ENCODE data around the gene NFXL1. TPM values are rescaled to one million over a fixed set of nuclear protein-coding genes. Genes with fewer than 3 reads are reported as not detected.

The NFXL1 gene
- total and polyA plus RNA-seq, 2 of the 4 experiments (the other 2 are of a cell fraction): 13.9 to 23.1 TPM

DNA sequence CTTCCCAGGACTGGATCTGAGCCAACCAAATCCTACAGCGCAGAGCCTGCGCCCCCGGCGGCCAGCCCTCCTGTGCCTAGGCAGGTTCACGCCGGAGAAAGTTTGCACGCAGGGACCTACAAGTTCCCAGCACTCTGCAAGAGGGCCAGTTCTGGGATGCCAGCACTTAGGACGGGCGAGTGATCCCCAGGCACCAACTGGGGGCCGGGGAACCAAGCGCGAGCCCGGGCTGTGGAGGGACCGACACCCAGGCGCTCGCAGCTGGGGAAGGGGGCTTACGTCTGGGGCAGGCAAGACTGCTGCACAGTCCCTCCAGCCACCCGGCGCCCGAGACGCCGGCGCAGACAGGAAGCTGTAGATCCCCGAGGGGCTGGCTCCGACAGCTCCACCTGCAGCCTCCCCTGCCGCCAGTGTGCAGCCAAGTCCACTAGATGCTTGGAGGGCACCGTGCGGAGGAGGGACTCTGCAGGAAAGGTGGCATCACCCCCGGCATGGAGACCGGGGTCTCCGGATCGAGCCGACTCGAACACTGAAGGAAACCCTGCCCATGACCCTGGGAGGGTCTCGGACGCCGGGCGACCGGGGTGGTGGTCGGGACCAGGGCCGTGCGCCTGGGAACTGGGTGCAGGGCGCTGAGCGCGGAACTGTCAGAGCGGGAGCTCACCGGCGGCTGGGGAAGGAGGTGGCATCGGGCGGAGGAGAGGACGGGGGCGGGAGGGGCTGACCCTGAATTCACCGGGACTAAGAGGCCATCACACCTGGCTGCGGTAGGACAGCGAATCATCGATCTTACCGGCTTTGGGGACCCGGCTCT is 77.1 kb downstream of the NFXL1 start (continued):
- TF ChIP-seq SMC3 (IDR thresholded peaks at IDR 0.05; ENCODE audit: low read depth, low read length) (no peak), MAZ (IDR thresholded peaks at IDR 0.05; ENCODE audit: borderline replicate concordance, low read depth, low read length) (no peak)

DNA sequence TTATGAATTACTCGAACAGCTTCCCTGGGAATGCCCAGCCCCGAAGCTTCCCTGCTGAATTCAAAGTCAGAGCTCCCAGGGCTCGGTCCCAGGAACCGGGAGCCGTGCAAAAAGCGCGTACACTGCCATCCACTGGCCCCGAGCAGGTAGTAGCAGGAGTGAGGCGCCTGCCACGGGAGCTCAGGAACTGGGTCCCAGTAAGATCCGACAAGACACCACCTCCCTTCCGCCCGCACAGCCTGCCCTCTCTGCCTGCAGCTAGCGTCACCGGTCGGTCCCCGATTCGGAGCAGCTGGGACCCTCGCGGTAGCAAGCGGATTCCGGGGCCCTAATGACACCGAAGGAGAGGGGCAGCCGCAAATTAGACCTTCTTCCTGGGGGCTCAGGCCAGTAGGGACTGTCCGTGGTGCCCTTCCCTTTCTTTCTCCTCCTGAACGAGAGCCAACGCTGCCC is 77.7 kb downstream of the NFXL1 start:
- peak overlapping the region; percentile 53 for H2AK9ac ChIP-seq (replicated peaks; ENCODE audit: low read depth, low read length, poor library complexity)
- H3K79me1 ChIP-seq (ENCODE audit: low read depth in 1 of 2, low read length in 2 of 2): no peaks in the 10 kb centered on the region
- WGBS, 2 experiments (ENCODE audit: extremely low coverage in 2 of 2, insufficient read length in 1 of 2): 0% methylated on average over 9 of the region's 27 CpGs; no CpG with 5 or more reads in 1 of the 2 experiments
- CTCF ChIA-PET: interaction anchor here (0.6 to 1.8 kb wide), 28 partner anchors 9 to 168 kb away, joined by 3 to 20 read pairs (median 4); no protein-coding TSS in a partner anchor
- H3K4ac ChIP-seq (ENCODE audit: low read depth, low read length): peak overlapping the region; percentile 66
- no peak overlapping the region; the same call in 1 of the 2 replicates for H3K18ac ChIP-seq (ENCODE audit: low read depth, low read length)
- H3K23ac ChIP-seq (ENCODE audit: low read depth, low read length): peak overlapping the region; percentile 84
- ATAC-seq (ENCODE audit: low read depth) (peak; percentile 95), DNase-seq (peak; percentile 84)
- H2AK5ac ChIP-seq (ENCODE audit: low read depth, low read length): 0 out of 2 replicates have a peak overlapping the region, but pooled peaks have one; percentile 4
- BruUV-seq (replicated peaks): no TSS peak
- peak overlapping the region; percentile 5; the same call in 1 of the 2 replicates for H4K91ac ChIP-seq (ENCODE audit: insufficient read depth, low read depth, low read length)
- H3K56ac ChIP-seq (ENCODE audit: extremely low read depth, insufficient read depth, low read length): peak overlapping the region; percentile 37; the same call in 1 of the 2 replicates
- no peaks in the 10 kb centered on the region for H4K20me1 ChIP-seq (ENCODE audit: insufficient read depth, low read length)
- H3K9me3 ChIP-seq (ENCODE audit: control insufficient read depth, insufficient read depth, low read length): no peaks in the 10 kb centered on the region
- H4K8ac ChIP-seq (ENCODE audit: low read depth in 2 of 2, low read length in 2 of 2): peak overlapping the region; percentile 45 to 79; a peak in 3 of 4 replicates
- no peak overlapping the region for H2BK5ac ChIP-seq (ENCODE audit: low read depth, low read length, poor library complexity, severe bottlenecking)
- peaks cover 3% of the 10 kb centered on the region; the same call in 1 of the 2 replicates for H3K9me1 ChIP-seq (ENCODE audit: insufficient read depth, low read length)
- H2BK20ac ChIP-seq (ENCODE audit: low read depth, low read length): peak overlapping the region; percentile 20; the same call in 1 of the 2 replicates
- H3K36me3 ChIP-seq (ENCODE audit: control insufficient read depth, insufficient read depth, low read length): no peaks in the 10 kb centered on the region
- peak overlapping the region; percentile 75 for H3K4me2 ChIP-seq (ENCODE audit: low read depth, low read length)
- POLR2A ChIA-PET (ENCODE audit: unreplicated experiment): interaction anchor here (0.6 kb wide), 1 partner anchor 261 kb away, joined by 14 read pairs; no protein-coding TSS in a partner anchor
- H2BK120ac ChIP-seq (ENCODE audit: low read depth, low read length): peak overlapping the region; percentile 86
- H3K27ac ChIP-seq (ENCODE audit: insufficient read depth, low read length): peak overlapping the region; percentile 10; the same call in 1 of the 2 replicates
- TF ChIP-seq CEBPB (IDR thresholded peaks at IDR 0.05; ENCODE audit: low read depth, low read length) (no peak), SMC3 (IDR thresholded peaks at IDR 0.05; ENCODE audit: low read depth, low read length) (peak; percentile 71), RAD21 (IDR thresholded peaks at IDR 0.05; ENCODE audit: low read length) (peak; percentile 81), MAFK (IDR thresholded peaks at IDR 0.05; ENCODE audit: low read depth, low read length) (no peak), RFX5 (IDR thresholded peaks at IDR 0.05; ENCODE audit: low read depth, low read length) (no peak), BHLHE40 (IDR thresholded peaks at IDR 0.05; ENCODE audit: low read depth, low read length) (no peak)
- TF ChIP-seq, protein P1, sequence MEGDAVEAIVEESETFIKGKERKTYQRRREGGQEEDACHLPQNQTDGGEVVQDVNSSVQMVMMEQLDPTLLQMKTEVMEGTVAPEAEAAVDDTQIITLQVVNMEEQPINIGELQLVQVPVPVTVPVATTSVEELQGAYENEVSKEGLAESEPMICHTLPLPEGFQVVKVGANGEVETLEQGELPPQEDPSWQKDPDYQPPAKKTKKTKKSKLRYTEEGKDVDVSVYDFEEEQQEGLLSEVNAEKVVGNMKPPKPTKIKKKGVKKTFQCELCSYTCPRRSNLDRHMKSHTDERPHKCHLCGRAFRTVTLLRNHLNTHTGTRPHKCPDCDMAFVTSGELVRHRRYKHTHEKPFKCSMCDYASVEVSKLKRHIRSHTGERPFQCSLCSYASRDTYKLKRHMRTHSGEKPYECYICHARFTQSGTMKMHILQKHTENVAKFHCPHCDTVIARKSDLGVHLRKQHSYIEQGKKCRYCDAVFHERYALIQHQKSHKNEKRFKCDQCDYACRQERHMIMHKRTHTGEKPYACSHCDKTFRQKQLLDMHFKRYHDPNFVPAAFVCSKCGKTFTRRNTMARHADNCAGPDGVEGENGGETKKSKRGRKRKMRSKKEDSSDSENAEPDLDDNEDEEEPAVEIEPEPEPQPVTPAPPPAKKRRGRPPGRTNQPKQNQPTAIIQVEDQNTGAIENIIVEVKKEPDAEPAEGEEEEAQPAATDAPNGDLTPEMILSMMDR (conservative IDR thresholded peaks at IDR 0.05; ENCODE audit: low read depth, low read length): peak; percentile 87
- TF ChIP-seq, protein P2, sequence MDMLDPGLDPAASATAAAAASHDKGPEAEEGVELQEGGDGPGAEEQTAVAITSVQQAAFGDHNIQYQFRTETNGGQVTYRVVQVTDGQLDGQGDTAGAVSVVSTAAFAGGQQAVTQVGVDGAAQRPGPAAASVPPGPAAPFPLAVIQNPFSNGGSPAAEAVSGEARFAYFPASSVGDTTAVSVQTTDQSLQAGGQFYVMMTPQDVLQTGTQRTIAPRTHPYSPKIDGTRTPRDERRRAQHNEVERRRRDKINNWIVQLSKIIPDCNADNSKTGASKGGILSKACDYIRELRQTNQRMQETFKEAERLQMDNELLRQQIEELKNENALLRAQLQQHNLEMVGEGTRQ (IDR thresholded peaks at IDR 0.05; ENCODE audit: low read depth, low read length): no peak
- H3K27me3 ChIP-seq (ENCODE audit: control insufficient read depth, insufficient read depth, low read length): no peaks in the 10 kb centered on the region
- in situ Hi-C loops (cut with MboI; ENCODE audit: low sequenced_read_pairs): loop anchor here (10.0 kb wide), 1 partner anchor 132 kb away; no protein-coding TSS in a partner anchor
- no peak overlapping the region for H2BK15ac ChIP-seq (ENCODE audit: low read depth, low read length)
- peak overlapping the region; percentile 54 for H3K14ac ChIP-seq (replicated peaks; ENCODE audit: low read depth, low read length)
- H3K4me3 ChIP-seq (ENCODE audit: insufficient read depth, low read depth, low read length): peak overlapping the region; percentile 51
- intact Hi-C loops (cut with micrococcal nuclease): loop anchor here (1.0 to 5.0 kb wide), 4 partner anchors 76 to 167 kb away; partner anchors contain the start of gene NFXL1
- H3K4me1 ChIP-seq (ENCODE audit: control insufficient read depth, insufficient read depth, low read length): peaks cover 12% of the 10 kb centered on the region
- H2AFZ ChIP-seq (replicated peaks; ENCODE audit: low read length, poor library complexity): peak overlapping the region; percentile 95
- peak overlapping the region; percentile 10 for H4K5ac ChIP-seq (ENCODE audit: low read depth, low read length)
- peak overlapping the region; percentile 54 for H3K9ac ChIP-seq (ENCODE audit: low read depth, low read length)
- dilution Hi-C loops (cut with HindIII; ENCODE audit: low sequenced_read_pairs, unreplicated experiment): no loop called here
